ENCODE measurements around the gene KIFAP3.

KIFAP3 gene

DNA sequence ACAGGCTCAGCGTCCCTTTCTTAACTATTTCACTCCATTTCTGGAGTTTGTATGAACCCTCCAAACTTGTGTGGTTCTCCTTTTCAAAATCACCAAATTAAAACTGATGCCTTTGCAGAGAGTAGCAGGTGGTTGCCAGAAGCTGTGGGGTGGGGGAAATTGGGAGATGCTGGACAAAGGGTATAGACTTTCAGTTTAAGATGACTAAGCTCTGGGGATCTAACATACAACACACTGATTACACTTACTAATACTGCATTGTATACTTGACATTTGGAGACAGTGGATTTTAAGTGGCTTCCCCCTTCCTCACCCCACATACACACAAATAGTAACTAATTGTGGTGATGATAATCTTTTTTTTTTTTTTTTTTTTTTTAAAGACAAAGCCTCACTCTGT, 169.7 kb downstream of the KIFAP3 start:
- Histone ChIP-seq H3K36me3 (no peaks in the 10 kb centered on the region), H3K27ac (no peak overlapping the region), H3K27me3 (ENCODE audit: insufficient read depth, low read depth, severe bottlenecking) (no peaks in the 10 kb centered on the region), H3K4me3 (ENCODE audit: low read depth, low read length) (no peak overlapping the region), H3K9me3 (ENCODE audit: severe bottlenecking) (no peaks in the 10 kb centered on the region)
- DNase-seq = no peak
- TF ChIP-seq, protein P1, sequence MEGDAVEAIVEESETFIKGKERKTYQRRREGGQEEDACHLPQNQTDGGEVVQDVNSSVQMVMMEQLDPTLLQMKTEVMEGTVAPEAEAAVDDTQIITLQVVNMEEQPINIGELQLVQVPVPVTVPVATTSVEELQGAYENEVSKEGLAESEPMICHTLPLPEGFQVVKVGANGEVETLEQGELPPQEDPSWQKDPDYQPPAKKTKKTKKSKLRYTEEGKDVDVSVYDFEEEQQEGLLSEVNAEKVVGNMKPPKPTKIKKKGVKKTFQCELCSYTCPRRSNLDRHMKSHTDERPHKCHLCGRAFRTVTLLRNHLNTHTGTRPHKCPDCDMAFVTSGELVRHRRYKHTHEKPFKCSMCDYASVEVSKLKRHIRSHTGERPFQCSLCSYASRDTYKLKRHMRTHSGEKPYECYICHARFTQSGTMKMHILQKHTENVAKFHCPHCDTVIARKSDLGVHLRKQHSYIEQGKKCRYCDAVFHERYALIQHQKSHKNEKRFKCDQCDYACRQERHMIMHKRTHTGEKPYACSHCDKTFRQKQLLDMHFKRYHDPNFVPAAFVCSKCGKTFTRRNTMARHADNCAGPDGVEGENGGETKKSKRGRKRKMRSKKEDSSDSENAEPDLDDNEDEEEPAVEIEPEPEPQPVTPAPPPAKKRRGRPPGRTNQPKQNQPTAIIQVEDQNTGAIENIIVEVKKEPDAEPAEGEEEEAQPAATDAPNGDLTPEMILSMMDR (IDR thresholded peaks at IDR 0.05; ENCODE audit: low read depth, low read length) = no peak

DNA sequence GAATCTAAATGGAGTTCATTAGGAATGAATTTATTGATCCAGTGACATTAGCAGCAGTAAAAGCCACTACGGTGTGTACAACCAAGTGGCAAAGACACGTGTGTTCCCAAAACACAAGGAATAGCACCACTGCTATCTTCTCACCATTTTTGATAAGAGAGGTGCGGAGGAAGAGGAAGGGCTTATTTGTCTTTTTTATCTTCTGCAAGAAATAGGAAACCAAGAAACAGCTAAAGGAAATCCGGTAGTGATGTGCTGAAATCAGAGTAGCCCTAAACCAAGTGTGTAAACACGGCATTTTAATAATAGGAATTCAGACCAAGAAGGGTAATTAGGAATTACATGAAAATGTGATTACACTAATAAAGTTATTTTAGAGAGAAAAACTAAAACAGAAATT, 171.7 kb downstream of the KIFAP3 start:
- DNase-seq = no peak
- no peaks in the 10 kb centered on the region for H3K9me3 ChIP-seq (ENCODE audit: severe bottlenecking)
- H3K36me3 ChIP-seq = no peaks in the 10 kb centered on the region

DNA sequence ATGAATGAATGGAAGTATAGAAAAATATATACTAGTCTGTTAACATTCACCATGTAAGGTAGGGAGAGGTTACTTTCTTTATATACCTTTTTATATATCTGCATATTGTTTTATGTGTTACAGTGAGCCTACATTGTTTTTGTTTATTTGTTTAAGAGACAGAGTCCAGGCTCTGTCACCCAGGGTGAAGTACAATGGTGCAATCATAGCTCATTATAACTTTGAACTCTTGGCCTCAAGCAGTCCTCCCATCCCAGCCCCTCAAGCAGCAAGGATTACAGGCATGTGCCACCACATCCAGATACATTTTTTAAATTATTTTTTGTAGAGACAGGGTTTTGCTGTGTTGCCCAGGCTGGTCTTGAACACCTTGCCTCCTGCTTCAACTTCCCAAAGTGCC, 173.4 kb downstream of the KIFAP3 start:
- Histone ChIP-seq H3K27me3 (ENCODE audit: insufficient read depth, low read depth, severe bottlenecking) (no peaks in the 10 kb centered on the region), H3K9me3 (ENCODE audit: severe bottlenecking) (no peaks in the 10 kb centered on the region), H3K36me3 (no peaks in the 10 kb centered on the region), H3K4me3 (ENCODE audit: low read depth, low read length) (no peak overlapping the region), H3K27ac (no peak overlapping the region)
- DNase-seq = no peak
- TF ChIP-seq, protein P1 (IDR thresholded peaks at IDR 0.05; ENCODE audit: low read depth, low read length) = no peak

More for the DNA sequence above, 171.7 kb downstream of the KIFAP3 start:
- TF ChIP-seq, protein P1 (IDR thresholded peaks at IDR 0.05; ENCODE audit: low read depth, low read length) = no peak
- no peak overlapping the region for H3K27ac ChIP-seq
- H3K27me3 ChIP-seq (ENCODE audit: insufficient read depth, low read depth, severe bottlenecking) = no peaks in the 10 kb centered on the region
- no peak overlapping the region for H3K4me3 ChIP-seq (ENCODE audit: low read depth, low read length)

DNA sequence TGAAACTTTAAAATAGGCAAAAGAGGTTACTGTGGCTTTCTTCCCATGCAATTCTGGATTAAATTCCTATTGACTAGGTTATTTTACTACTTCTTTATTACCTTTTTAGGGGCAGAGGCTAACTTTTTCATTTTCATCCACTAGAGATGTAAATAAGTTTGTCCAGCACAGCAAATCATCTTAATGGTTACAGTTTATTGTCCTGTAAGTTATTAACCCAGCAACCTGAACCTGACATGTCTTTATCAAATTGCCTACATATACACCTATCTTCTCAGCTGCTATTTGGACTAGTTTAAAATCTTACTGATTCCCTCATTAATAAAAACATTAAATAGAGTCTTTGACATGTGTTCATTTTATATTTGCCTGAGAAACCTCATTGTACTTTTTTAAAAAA, 173.9 kb downstream of the KIFAP3 start:
- Histone ChIP-seq H3K4me3 (ENCODE audit: low read depth, low read length) (no peak overlapping the region), H3K36me3 (no peaks in the 10 kb centered on the region), H3K27ac (no peak overlapping the region), H3K27me3 (ENCODE audit: insufficient read depth, low read depth, severe bottlenecking) (no peaks in the 10 kb centered on the region), H3K9me3 (ENCODE audit: severe bottlenecking) (no peaks in the 10 kb centered on the region)
- no peak for DNase-seq
- TF ChIP-seq, protein P1 (IDR thresholded peaks at IDR 0.05; ENCODE audit: low read depth, low read length) = no peak

DNA sequence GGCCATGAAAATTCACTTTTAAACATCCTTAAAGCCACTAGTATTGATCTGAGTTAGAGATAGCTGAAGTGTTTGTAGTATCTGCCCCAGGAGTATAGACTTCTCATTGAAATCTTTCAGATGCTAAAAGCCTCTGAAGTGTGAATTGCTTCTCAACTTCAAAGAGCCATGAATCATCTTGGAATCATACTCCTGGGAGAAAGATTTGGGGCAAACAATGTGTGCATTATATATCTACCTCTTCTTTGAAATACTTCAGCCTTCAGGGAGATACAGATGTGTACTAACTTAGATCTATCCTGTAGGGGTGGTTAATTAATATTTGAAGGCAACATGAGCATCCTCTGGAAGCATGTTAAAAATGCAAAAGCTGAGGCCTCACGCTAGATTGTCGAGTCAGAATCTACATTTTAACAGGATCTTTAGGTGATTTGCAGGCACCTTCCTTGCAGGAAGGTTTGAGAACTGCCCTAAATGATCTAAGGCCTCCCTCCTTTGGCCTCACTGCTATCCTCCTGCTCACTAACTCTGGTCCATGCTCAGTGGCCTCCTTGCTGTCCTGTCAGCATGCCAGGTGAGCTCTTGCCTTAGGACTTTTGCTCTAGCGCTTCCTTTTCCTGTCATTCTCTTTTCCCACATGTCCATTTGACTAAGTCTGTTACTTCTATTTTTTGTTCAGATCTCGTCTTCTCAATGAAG, 174.8 kb downstream of the KIFAP3 start:
- TF ChIP-seq, protein P1 (IDR thresholded peaks at IDR 0.05; ENCODE audit: low read depth, low read length) = no peak
- Histone ChIP-seq H3K27me3 (ENCODE audit: insufficient read depth, low read depth, severe bottlenecking) (no peaks in the 10 kb centered on the region), H3K36me3 (no peaks in the 10 kb centered on the region), H3K9me3 (ENCODE audit: severe bottlenecking) (no peaks in the 10 kb centered on the region), H3K27ac (no peak overlapping the region), H3K4me3 (ENCODE audit: low read depth, low read length) (no peak overlapping the region)
- no peak for DNase-seq

DNA sequence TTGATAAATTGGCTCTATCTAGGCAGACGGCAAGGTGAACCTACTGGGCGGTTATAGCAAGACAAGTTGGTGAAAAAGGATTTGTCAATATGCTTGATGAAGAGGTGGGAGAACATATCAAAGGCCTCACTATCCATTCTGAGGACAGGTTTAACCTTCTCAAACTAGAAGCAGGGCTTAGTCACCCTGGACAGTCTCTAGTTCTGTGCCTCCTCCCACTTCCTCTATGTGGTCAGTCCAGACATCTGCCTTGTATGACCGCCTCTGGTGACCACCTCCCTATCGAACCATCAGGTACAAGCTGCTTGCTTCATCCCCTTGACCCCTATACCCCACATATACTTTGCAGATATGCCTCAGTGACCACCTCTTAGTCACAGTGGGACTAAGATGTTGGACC, 178.5 kb downstream of the KIFAP3 start:
- H3K36me3 ChIP-seq = no peaks in the 10 kb centered on the region
- TF ChIP-seq, protein P1 (IDR thresholded peaks at IDR 0.05; ENCODE audit: low read depth, low read length) = no peak
- no peaks in the 10 kb centered on the region for H3K27me3 ChIP-seq (ENCODE audit: insufficient read depth, low read depth, severe bottlenecking)
- no peak overlapping the region for H3K4me3 ChIP-seq (ENCODE audit: low read depth, low read length)
- H3K27ac ChIP-seq = no peak overlapping the region
- no peak for DNase-seq
- H3K9me3 ChIP-seq (ENCODE audit: severe bottlenecking) = no peaks in the 10 kb centered on the region
